ENCODE measurements around the gene HCLS1.
"Not testable (repeated sequence)": the region's sequence is repeated elsewhere in the genome, so short reads cannot be mapped to it uniquely, and the experiment has no call there.

Gene HCLS1

GRCh38 chr3:121698901-121699300 lies 38.2 kb upstream of the HCLS1 start:
- DNase-seq: no peak
- H3K36me3 ChIP-seq: peaks cover 2% of the 10 kb centered on the region
- H3K4me1 ChIP-seq: no peaks in the 10 kb centered on the region
- H3K27me3 ChIP-seq: no peaks in the 10 kb centered on the region
- no peak for TF ChIP-seq CTCF (IDR thresholded peaks at IDR 0.05; ENCODE audit: low read depth, low read length)
- H3K9me3 ChIP-seq: no peaks in the 10 kb centered on the region
- no peak overlapping the region for H3K4me3 ChIP-seq (ENCODE audit: low read depth, low read length)

GRCh38 chr3:121698476-121698875 lies 37.8 kb upstream of the HCLS1 start:
- H3K9me3 ChIP-seq: no peaks in the 10 kb centered on the region
- no peak for DNase-seq
- no peaks in the 10 kb centered on the region for H3K4me1 ChIP-seq
- no peak for TF ChIP-seq CTCF (IDR thresholded peaks at IDR 0.05; ENCODE audit: low read depth, low read length)
- peaks cover 2% of the 10 kb centered on the region for H3K36me3 ChIP-seq
- no peak overlapping the region for H3K4me3 ChIP-seq (ENCODE audit: low read depth, low read length)
- no peaks in the 10 kb centered on the region for H3K27me3 ChIP-seq

GRCh38 chr3:121696186-121696585 lies 35.5 kb upstream of the HCLS1 start:
- no peak for DNase-seq
- peaks cover 2% of the 10 kb centered on the region for H3K36me3 ChIP-seq
- no peak for TF ChIP-seq CTCF (IDR thresholded peaks at IDR 0.05; ENCODE audit: low read depth, low read length)
- no peaks in the 10 kb centered on the region for H3K27me3 ChIP-seq
- no peaks in the 10 kb centered on the region for H3K4me1 ChIP-seq
- H3K4me3 ChIP-seq (ENCODE audit: low read depth, low read length): no peak overlapping the region
- H3K9me3 ChIP-seq: no peaks in the 10 kb centered on the region

GRCh38 chr3:121692010-121692699 lies 31.5 kb upstream of the HCLS1 start:
- 0 out of 2 replicates have a peak, but pooled peaks cover 2% of the 10 kb centered on the region for H3K36me3 ChIP-seq
- DNase-seq: no peak
- no peaks in the 10 kb centered on the region for H3K27me3 ChIP-seq
- no peaks in the 10 kb centered on the region for H3K4me1 ChIP-seq
- H3K4me3 ChIP-seq (ENCODE audit: low read depth, low read length): no peak overlapping the region
- no peak for TF ChIP-seq CTCF (IDR thresholded peaks at IDR 0.05; ENCODE audit: low read depth, low read length)
- no peaks in the 10 kb centered on the region for H3K9me3 ChIP-seq

- Histone ChIP-seq H3K27me3 (no peaks in the 10 kb centered on the region), H3K4me1 (no peaks in the 10 kb centered on the region), H3K9me3 (no peaks in the 10 kb centered on the region), H3K4me3 (ENCODE audit: low read depth, low read length) (no peak overlapping the region), H3K36me3 (0 out of 2 replicates have a peak, but pooled peaks cover 2% of the 10 kb centered on the region)
- TF ChIP-seq CTCF (IDR thresholded peaks at IDR 0.05; ENCODE audit: low read depth, low read length): no peak
- no peak for DNase-seq
Observed at GRCh38 chr3:121690777-121691405, 30.2 kb upstream of the HCLS1 start.

GRCh38 chr3:121688747-121689146 lies 28.0 kb upstream of the HCLS1 start:
- not testable (repeated sequence) for DNase-seq; H3K36me3 ChIP-seq; H3K4me3 ChIP-seq (ENCODE audit: low read depth, low read length); H3K4me1 ChIP-seq; H3K9me3 ChIP-seq; H3K27me3 ChIP-seq

Data from BE2C (cell line).